HG03342 (cell line): ENCODE data around the gene TAF15.

Experiments used
- ATAC-seq: cut with Tn5 transposase; IDR thresholded peaks from one replicate; pipeline ENCODE4 v1.9.1; 2021; ENCODE audit warnings: mild to moderate bottlenecking, moderate library complexity; ENCODE audit not compliant: unreplicated experiment

Gene TAF15

DNA sequence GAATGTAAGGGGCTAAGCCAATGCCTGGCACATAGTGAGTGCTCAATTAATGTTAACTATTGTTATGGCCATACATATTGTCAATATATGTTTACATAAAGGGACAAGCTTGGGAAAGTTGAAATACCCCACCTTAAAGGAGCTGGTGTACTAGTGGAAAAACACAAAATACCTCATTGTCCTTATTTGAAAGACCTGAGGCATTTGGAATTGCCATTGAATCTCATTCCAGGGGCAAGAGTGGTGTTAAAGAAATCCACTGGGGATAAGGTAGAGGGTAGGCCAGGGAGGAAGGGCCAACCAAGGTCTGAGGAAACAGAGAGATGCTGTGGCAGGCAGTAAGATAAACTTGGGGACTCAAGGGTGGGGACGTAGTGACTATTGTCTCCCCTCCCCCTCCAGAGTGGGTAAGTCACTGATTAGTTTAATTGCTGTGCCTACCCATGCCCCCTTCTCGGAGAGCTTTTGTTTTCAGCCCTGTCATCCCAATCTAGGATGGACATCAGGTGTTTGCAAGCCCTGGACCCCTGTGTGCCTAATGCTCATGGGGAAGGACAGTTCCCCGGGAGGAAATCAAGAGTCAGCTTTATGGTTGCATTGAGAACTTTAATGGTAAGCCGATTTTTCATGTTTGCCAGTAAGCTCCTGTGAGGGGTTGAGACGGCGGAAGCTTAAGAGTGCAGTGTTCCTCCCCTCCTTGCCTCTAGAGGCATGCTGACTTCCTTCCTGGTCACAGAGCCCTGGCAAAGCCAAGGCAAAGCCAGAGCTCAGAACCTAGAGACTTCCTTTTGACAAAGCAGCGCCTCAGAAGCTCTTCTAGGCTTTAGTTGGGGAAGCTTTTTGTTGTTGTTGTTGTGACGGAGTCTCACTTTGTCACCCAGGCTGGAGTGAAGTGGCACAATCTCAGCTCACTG, 61.9 kb downstream of the TAF15 start:
- no peak for ATAC-seq

DNA sequence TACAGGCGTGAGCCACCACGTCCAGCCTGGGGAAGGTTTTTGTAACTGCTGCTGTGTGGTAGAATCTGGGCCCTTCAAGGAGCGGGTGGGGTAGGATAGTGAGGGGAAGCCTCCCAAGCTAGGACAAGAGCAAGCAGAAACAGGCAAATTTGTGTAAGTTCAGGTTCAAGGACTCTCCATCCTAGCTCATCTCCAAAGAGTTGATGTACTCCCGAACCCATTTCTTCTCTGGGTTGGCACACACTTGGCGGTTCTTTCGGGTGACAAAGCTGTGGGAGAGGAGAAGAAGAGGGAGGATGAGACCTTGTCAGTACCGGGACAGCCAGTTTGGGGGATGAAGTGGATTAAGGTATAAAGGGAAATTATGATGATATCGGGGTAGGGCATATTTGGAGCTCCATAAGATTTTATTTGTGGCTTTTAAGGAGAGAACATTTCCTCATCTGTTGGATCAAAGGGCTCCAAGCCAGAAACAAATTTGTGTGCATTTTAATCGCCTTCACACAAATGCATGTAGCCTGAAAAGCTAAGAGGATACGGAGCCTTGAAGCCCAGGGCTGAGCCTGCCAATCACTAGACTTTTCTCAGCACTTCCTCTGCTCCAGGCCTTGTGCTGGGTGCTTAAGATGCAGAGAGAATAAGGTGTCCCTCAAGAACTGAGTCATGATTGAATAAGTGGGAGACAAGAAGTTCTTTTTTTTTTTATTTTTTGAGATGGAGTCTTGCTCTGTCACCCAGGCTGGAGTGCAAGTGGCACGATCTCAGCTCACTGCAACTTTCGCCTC, 63.1 kb downstream of the TAF15 start:
- no peak for ATAC-seq

GRCh38 chr17:35875072-35875799, 66.0 kb downstream of the TAF15 start:
- ATAC-seq: no peak

- ATAC-seq: no peak
These were observed 66.5 kb downstream of the TAF15 start for GRCh38 chr17:35875800-35876139.

- ATAC-seq: no peak
These were observed 67.2 kb downstream of the TAF15 start for GRCh38 chr17:35876534-35876933.

GRCh38 chr17:35877345-35878029, 68.2 kb downstream of the TAF15 start:
- no peak for ATAC-seq

GRCh38 chr17:35878361-35878760, 69.1 kb downstream of the TAF15 start:
- no peak for ATAC-seq

DNA sequence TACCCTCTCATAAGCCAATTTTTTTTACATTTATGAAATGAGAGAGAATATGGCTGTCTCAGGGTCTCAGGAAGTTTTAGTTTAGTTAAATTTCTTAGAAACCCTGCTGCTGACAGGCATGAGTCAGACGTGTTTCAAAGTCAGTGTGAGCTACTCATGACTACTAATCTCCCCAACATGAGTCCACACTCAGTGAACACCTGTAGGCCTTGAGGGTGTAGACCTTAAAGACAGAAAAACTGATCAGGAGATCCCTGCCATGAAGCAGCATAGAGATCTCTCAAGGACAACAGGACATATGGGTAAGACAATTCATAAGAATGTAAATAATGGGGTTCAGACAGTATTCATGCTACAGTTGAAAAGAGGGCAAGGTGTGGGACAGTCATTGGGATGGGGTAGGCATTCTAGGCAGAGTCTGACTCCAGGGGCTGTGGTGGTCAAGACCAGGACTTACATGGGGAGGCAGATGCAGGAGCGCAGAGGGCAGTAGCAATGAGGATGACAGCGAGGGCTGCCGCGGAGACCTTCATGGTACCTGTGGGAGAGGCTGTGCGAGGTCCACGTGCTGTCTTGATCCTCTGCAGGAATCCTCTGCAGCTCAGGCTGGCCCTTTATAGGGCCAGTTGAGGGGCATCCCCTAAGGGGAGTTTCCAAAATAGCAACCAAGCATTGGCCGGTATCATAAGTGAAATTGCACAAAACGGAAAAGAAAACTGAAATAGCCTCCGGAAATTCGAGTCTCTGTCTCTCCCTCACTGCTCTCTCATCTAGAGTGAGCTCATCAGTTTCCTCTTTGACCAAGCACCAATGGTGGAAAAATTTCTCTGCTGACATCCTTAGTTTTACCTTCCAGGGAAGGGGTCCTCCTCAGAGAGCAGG, 70.7 kb downstream of the TAF15 start, which contains the start of gene CCL5:
CCL5 (minus strand) TSS at position 588 of the 882 bp plus-strand sequence.
- ATAC-seq: peak; percentile 77

GRCh38 chr17:35889241-35889640, 80.0 kb downstream of the TAF15 start:
- ATAC-seq: no peak

DNA sequence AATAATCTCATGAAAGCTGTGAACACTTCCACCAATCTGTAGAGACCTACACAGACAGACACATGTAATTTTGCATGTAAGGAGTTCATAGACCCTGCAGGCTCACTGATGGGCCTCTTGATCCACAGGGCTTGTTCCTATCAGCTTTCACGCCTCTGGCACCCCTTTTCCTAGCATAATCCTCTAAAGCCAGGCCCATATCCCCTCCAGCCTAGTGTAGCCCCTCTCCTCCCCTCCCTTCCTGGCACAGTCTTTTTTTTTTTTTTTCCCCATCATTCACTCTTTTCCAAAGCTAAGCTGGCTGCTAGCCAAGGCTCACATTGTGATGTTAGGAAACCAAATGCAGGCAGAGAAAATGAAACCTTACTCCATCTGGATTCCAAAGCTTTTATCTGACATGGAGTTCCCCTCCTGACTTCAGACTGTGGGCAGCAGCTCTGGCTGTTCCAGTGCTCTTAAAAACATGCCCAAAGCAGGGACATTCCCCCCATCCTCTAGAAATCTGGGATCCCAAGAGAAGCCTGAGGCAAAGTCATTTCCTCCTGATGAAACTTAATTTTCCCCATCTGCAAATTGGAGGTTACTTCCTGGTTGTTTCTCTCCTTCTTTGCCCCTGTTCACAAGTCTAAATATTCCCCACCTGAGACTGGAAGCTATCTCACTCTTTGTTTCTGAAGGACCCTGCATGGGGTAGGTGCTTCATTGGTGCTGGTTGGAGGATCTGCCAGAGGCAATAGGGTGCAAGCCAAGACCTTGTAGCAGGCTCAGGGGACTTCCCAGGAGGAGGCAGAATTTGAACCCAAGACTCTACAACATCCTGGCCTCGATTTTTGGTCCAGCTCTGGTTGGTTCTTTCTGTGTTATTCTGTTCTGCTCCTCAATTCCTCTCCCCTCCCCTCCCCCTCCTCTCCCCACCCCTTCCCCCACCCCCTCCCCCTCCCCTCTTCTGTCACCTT, 80.8 kb downstream of the TAF15 start:
- no peak for ATAC-seq

- no peak for ATAC-seq
These were observed 81.5 kb downstream of the TAF15 start for GRCh38 chr17:35890774-35891155.

DNA sequence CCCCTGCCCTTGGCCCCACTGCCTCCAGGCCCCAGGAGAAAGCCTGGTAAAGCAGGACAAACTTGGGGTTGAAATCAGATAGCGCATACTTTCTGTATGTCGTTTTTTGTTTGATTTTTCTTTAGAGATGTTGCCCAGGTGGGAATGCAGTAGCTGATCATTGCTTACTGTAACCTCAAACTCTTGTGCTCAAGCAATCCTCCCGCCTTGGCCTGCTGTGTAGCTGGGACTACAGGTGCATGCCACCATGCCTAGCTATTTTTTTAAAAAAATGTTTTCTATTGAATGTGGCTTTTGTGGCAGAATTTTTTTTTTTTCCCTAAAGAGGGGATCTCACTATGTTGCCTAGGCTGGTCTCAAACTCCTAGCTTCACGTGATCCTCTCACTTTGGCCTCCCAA, 82.0 kb downstream of the TAF15 start:
- no peak for ATAC-seq

DNA sequence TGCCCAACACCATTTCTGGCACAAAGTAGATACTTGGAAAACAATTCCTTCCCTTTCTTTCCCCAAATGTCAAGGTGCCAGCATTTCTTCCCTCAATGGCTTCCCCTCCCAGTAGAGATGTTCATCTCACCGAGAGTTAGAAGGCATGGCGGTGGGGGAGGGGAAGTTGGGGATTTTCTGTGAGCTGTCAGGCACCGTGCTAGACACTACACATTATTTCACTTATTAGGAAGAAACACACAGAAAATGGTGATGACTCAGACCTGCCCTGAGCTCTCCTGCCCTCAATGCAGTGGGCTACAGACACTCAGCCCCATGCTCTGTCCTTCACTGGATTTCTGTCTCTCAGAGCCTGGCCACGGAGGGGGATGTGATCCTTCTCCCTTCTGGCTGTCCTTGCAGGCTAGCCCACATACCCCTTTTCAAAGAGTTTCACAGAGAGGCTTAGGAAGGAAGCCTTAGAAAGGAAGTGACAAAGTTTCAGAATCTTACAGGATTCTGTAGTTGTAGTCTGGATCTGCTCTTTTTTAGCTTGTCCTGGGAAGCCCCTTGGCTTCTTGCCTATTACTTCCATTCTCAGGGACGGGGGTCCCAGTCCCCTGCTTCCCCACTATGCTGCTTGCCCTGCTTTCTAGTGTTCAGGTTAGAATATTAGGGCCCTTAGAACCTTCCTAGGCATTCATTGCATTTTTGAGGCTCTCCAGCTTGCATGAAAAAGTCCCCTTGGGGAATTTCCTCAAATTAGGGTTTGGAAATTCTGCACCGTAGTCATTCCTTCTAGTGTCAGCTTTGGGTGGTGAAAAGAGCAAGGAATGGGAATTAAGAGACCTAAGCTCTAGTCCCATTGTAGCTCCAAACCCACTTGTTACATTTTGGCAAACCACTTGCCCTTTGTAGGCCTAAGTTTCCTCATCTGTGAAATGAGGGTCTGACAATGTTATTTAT, 83.1 kb downstream of the TAF15 start:
- ATAC-seq: no peak

GRCh38 chr17:35893751-35894150, 84.5 kb downstream of the TAF15 start:
- ATAC-seq: no peak

GRCh38 chr17:35894206-35894605, 84.9 kb downstream of the TAF15 start:
- ATAC-seq: no peak

DNA sequence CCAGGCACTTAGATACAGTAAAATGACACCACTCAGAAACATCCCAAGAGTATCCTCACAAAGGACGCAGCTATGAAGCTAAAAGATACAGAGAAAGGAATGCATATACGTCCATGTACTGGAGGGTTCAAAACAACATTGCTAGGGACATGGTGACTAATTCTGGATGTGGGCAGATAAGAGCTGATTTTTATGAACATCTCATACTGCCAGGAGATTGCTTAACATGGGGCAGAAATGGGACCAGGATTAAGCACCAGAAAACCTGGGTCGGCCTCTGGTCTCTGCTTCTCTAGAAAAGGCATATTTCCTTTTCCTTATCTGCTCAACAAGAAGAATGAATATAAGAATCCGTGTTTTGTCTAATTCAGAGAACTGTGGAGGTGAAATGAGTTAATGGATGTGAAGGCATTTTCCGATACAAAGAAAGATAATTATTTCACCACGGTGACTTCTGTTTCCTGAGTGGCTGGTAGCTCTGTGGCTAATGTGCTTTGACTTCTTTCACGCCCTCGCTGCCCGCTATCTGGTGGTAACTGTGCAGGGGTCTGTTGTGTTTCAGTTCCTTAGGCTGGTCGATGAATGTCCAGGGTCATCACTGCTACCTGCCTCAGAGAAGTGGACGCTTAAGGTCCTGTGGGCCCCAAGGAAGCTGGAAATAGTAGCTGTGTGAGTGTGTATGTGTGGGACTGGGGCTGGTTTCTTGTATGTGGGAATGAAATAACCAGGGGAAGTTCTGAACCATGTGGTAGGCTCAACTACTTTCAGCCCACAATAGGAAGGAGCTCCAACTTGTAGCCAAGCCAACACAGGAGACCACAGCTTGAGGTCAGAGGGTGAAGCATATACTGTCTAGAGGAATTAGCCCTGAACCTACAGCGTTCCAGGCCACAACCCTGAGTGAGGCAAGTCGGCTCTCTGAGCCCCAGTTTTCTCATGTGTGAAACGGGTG, 86.6 kb downstream of the TAF15 start:
- ATAC-seq: no peak
